Central memory CD4-positive, alpha-beta T cell (primary cell): ENCODE data around the gene DNAAF5.
A peak's percentile ranks its signal among the peaks of the same experiment; 100 is the strongest.

Experiments
- DNase-seq: peaks from one replicate; pipeline ENCODE4 v3.0.0; 2022
- total RNA-seq, 3 experiments: gene quantifications; one replicate each; lab custom pipeline; 2026; lab: John Stamatoyannopoulos, UW

The DNAAF5 gene
- total RNA-seq: 14.3 to 39.4 (median 14.9) reads per million in 3 experiments

- DNase-seq: peak; percentile 84
Observed at GRCh38 chr7:726084-726853, at the start of gene DNAAF5. DNAAF5 (plus strand) TSS chr7:726699; CDS start chr7:726721, 22 bp downstream.

GRCh38 chr7:676972-677385 lies 49.5 kb upstream of the DNAAF5 start:
- DNase-seq: no peak

GRCh38 chr7:680411-681127 lies 45.9 kb upstream of the DNAAF5 start:
- DNase-seq: no peak

- no peak for DNase-seq
Observed at GRCh38 chr7:681551-682307, 44.8 kb upstream of the DNAAF5 start.

- no peak for DNase-seq
Observed at GRCh38 chr7:682810-683209, 43.7 kb upstream of the DNAAF5 start.

- no peak for DNase-seq
Observed at GRCh38 chr7:683526-684205, 42.8 kb upstream of the DNAAF5 start.

- DNase-seq: no peak
Observed at GRCh38 chr7:684416-684815, 42.1 kb upstream of the DNAAF5 start.

GRCh38 chr7:685540-685939 lies 41.0 kb upstream of the DNAAF5 start:
- DNase-seq: no peak

- no peak for DNase-seq
Observed at GRCh38 chr7:690478-691360, 35.8 kb upstream of the DNAAF5 start.

GRCh38 chr7:691361-692045 lies 35.0 kb upstream of the DNAAF5 start:
- no peak for DNase-seq

GRCh38 chr7:693280-693679 lies 33.2 kb upstream of the DNAAF5 start:
- no peak for DNase-seq

GRCh38 chr7:696426-696811 lies 30.1 kb upstream of the DNAAF5 start:
- no peak for DNase-seq

- DNase-seq: no peak
Observed at GRCh38 chr7:696812-697551, 29.5 kb upstream of the DNAAF5 start.

GRCh38 chr7:698515-699475 lies 27.7 kb upstream of the DNAAF5 start:
- no peak for DNase-seq

- DNase-seq: no peak
Observed at GRCh38 chr7:699476-700170, 26.9 kb upstream of the DNAAF5 start.

- no peak for DNase-seq
Observed at GRCh38 chr7:701086-701671, 25.3 kb upstream of the DNAAF5 start.

- DNase-seq: no peak
Observed at GRCh38 chr7:703049-703448, 23.4 kb upstream of the DNAAF5 start.

- DNase-seq: no peak
Observed at GRCh38 chr7:706721-707120, 19.8 kb upstream of the DNAAF5 start.
